Measurements from ENCODE around the gene CREM. TPM values are rescaled to one million over a fixed set of nuclear protein-coding genes. Genes with fewer than 3 reads are reported as not detected.
"Not testable (repeated sequence)": the region's sequence is repeated elsewhere in the genome, so short reads cannot be mapped to it uniquely, and the experiment has no call there.

CREM gene
- total RNA-seq, 4 donors from 2014 or later: 8.3 to 15.7 (median 10.9) TPM

- DNase-seq (ENCODE audit: low spot score in 2 of 2): no peak
- 57 to 64% methylated on average over 7 of the region's 7 CpGs for WGBS, 2 donors
- TF ChIP-seq CTCF (IDR thresholded peaks at IDR 0.05) (no peak), POLR2A (IDR thresholded peaks at IDR 0.05) (no peak)
- H3K4me3 ChIP-seq (ENCODE audit: low read depth, poor library complexity, severe bottlenecking): no peak overlapping the region
- intact Hi-C loops (cut with DNase I; ENCODE audit: low total_unique reads): no loop called here
Measured at GRCh38 chr10:35211390-35211789, 84.7 kb downstream of the CREM start.

- intact Hi-C loops (cut with DNase I; ENCODE audit: low total_unique reads): no loop called here
- 59 to 66% methylated on average over 6 of the region's 6 CpGs for WGBS, 2 donors
- no peak for DNase-seq (ENCODE audit: low spot score in 2 of 2)
- TF ChIP-seq POLR2A (IDR thresholded peaks at IDR 0.05): no peak
- TF ChIP-seq CTCF (IDR thresholded peaks at IDR 0.05): no peak
- no peak overlapping the region for H3K4me3 ChIP-seq (ENCODE audit: low read depth, poor library complexity, severe bottlenecking)
Measured at GRCh38 chr10:35212856-35213255, 86.2 kb downstream of the CREM start.

GRCh38 chr10:35213699-35214098 is 87.1 kb downstream of the CREM start:
- no peak overlapping the region for H3K4me3 ChIP-seq (ENCODE audit: low read depth, poor library complexity, severe bottlenecking)
- no peak for DNase-seq (ENCODE audit: low spot score in 2 of 2)
- intact Hi-C loops (cut with DNase I; ENCODE audit: low total_unique reads): no loop called here
- 92 to 97% methylated on average over 7 of the region's 7 CpGs for WGBS, 2 donors
- no peak for TF ChIP-seq POLR2A (IDR thresholded peaks at IDR 0.05)
- TF ChIP-seq CTCF (IDR thresholded peaks at IDR 0.05): no peak

- no peak for DNase-seq (ENCODE audit: low spot score in 2 of 2)
- no peak for TF ChIP-seq POLR2A (IDR thresholded peaks at IDR 0.05)
- no peak for TF ChIP-seq CTCF (IDR thresholded peaks at IDR 0.05)
- WGBS, 2 donors: 77 to 84% methylated on average over 15 to 19 of the region's 19 CpGs
- intact Hi-C loops (cut with DNase I; ENCODE audit: low total_unique reads): loop anchor here (5.0 kb wide), 1 partner anchor 92 kb away; no protein-coding TSS in a partner anchor
- H3K4me3 ChIP-seq (ENCODE audit: low read depth, poor library complexity, severe bottlenecking): no peak overlapping the region
Measured at GRCh38 chr10:35214607-35215020, 88.0 kb downstream of the CREM start.

GRCh38 chr10:35215107-35215506 is 88.5 kb downstream of the CREM start:
- intact Hi-C loops (cut with DNase I; ENCODE audit: low total_unique reads): loop anchor here (5.0 kb wide), 1 partner anchor 93 kb away; no protein-coding TSS in a partner anchor
- WGBS, 2 donors: 66 to 68% methylated on average over 3 of the region's 3 CpGs
- TF ChIP-seq CTCF (IDR thresholded peaks at IDR 0.05) (no peak), POLR2A (IDR thresholded peaks at IDR 0.05) (no peak)
- no peak for DNase-seq (ENCODE audit: low spot score in 2 of 2)
- no peak overlapping the region for H3K4me3 ChIP-seq (ENCODE audit: low read depth, poor library complexity, severe bottlenecking)

- WGBS, 2 donors: 60 to 62% methylated on average over 6 of the region's 6 CpGs
- intact Hi-C loops (cut with DNase I; ENCODE audit: low total_unique reads): loop anchor here (5.0 kb wide), 1 partner anchor 94 kb away; no protein-coding TSS in a partner anchor
- H3K4me3 ChIP-seq (ENCODE audit: low read depth, poor library complexity, severe bottlenecking): no peak overlapping the region
- TF ChIP-seq CTCF (IDR thresholded peaks at IDR 0.05): no peak
- no peak for TF ChIP-seq POLR2A (IDR thresholded peaks at IDR 0.05)
- no peak for DNase-seq (ENCODE audit: low spot score in 2 of 2)
Measured at GRCh38 chr10:35216303-35216905, 89.8 kb downstream of the CREM start.

GRCh38 chr10:35216956-35217355 is 90.3 kb downstream of the CREM start:
- WGBS, 2 donors: 86 to 87% methylated on average over 9 of the region's 9 CpGs
- DNase-seq (ENCODE audit: low spot score in 2 of 2); H3K4me3 ChIP-seq (ENCODE audit: low read depth, poor library complexity, severe bottlenecking): not testable (repeated sequence)
- intact Hi-C loops (cut with DNase I; ENCODE audit: low total_unique reads): loop anchor here (5.0 kb wide), 1 partner anchor 95 kb away; no protein-coding TSS in a partner anchor

Measured in lower leg skin (tissue), 4 donors.